T-helper 2 cell treated with Interferon-gamma antibody and Interleukin-4, amounts not matched to agents 5 μg/mL and 100 μg/mL, for 36 hours (primary cell): Measurements from ENCODE around the gene ANTKMT.
A peak's percentile ranks its signal among the peaks of the same experiment; 100 is the strongest.

ENCODE experiments used
- DNase-seq: peaks from one replicate; pipeline ENCODE4 v3.0.0; 2021; ENCODE audit warnings: low spot score
- H3K27ac Mint-ChIP-seq: one replicate; pipeline ENCODE4 v1.8.0; 2021; ENCODE audit warnings: mild to moderate bottlenecking, mixed read lengths
- H3K27me3 Mint-ChIP-seq: one replicate; pipeline ENCODE4 v1.8.0; 2021; ENCODE audit warnings: low read depth, mixed read lengths
- H3K36me3 Mint-ChIP-seq: one replicate; pipeline ENCODE4 v1.8.0; 2021; ENCODE audit warnings: low read depth, mixed read lengths
- H3K4me1 Mint-ChIP-seq: one replicate; pipeline ENCODE4 v1.8.0; 2021; ENCODE audit warnings: low read depth, mixed read lengths
- H3K4me3 Mint-ChIP-seq: one replicate; pipeline ENCODE4 v1.8.0; 2022; ENCODE audit warnings: mild to moderate bottlenecking, moderate library complexity, mixed read lengths
- H3K9me3 Mint-ChIP-seq: one replicate; pipeline ENCODE4 v1.8.0; 2021; ENCODE audit warnings: mixed read lengths

Gene ANTKMT, protein sequence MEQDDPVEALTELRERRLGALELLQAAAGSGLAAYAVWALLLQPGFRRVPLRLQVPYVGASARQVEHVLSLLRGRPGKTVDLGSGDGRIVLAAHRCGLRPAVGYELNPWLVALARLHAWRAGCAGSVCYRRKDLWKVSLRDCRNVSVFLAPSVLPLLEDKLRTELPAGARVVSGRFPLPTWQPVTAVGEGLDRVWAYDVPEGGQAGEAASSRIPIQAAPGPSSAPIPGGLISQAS

GRCh38 chr16:720990-721764 is at the start of gene ANTKMT:
Gene ANTKMT (plus strand): TSS chr16:721146. CDS start chr16:721275, 129 bp downstream.
- peak within 1 kb of the TSS; percentile 66 for H3K27ac Mint-ChIP-seq
- no peaks in the 10 kb centered on the region for H3K36me3 Mint-ChIP-seq
- DNase-seq, result peak; percentile 81
- no peaks in the 10 kb centered on the region for H3K9me3 Mint-ChIP-seq
- peak within 1 kb of the TSS; percentile 77 for H3K4me3 Mint-ChIP-seq
- peaks cover 3% of the 10 kb centered on the region for H3K27me3 Mint-ChIP-seq
- H3K4me1 Mint-ChIP-seq, result peaks cover 3% of the 10 kb centered on the region

DNA sequence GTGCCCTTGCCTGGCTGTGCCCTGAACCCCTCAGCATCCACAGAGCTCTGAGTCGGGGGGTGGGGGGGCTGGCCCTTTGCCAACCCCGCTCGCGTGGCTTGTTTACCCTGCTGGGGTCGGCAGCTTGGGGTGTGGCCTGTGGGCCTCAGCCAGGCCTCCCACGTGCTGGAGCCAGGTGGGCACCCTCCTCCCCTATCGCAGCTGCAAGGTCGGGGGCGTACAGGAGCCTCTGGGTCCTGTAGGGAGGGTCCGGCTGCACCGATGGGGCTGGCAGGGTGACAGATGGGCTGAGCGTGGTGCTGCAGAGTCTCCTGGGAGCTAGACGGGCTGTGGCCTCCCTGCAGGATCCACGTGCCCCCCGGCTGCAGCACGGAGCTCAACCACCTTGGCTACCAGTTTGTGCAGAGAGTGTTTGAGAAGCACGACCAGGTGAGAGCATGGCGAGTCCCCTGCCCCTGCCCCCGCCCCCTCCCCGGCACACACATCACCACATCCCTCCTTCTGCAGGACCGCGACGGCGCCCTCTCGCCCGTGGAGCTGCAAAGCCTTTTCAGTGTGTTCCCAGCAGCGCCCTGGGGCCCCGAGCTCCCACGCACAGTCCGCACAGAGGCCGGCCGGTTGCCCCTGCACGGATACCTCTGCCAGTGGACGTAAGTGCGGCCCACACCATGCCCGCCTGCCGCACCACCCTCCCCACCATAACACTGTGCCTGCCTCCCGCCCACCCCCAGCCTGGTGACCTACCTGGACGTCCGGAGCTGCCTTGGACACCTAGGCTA is 49.4 kb upstream of the ANTKMT start:
- Mint-ChIP-seq H3K4me3 (no peak overlapping the region), H3K4me1 (peaks cover 1% of the 10 kb centered on the region), H3K27ac (no peak overlapping the region)

DNA sequence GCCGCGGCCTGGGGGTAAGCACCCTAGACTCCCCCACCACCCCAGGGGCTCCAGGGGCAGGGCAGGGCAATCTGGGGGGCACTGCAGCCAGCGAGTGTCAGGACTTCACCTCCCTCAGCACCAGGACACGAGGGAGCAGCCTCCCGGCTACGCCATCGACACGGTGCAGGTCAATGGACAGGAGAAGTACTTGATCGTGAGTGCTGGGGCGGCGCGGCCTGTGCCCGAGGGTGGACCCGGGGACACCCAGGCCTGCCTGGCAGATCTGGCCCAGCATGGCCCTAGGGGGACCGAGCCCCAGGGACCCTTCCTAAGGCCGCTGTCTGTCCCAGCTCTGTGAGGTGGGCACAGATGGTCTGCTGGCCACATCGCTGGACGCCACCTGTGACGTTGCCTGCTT is 48.6 kb upstream of the ANTKMT start:
- no peak for DNase-seq
- Mint-ChIP-seq H3K27ac (no peak overlapping the region), H3K27me3 (peaks cover 4% of the 10 kb centered on the region), H3K9me3 (no peaks in the 10 kb centered on the region), H3K4me1 (peaks cover 1% of the 10 kb centered on the region), H3K36me3 (peaks cover 5% of the 10 kb centered on the region), H3K4me3 (no peak overlapping the region)

More for the DNA sequence above, 49.4 kb upstream of the ANTKMT start:
- Mint-ChIP-seq H3K36me3 (peaks cover 5% of the 10 kb centered on the region), H3K9me3 (no peaks in the 10 kb centered on the region), H3K27me3 (peaks cover 4% of the 10 kb centered on the region)
- no peak for DNase-seq

GRCh38 chr16:672851-673250 is 48.1 kb upstream of the ANTKMT start:
- peaks cover 5% of the 10 kb centered on the region for H3K36me3 Mint-ChIP-seq
- peaks cover 4% of the 10 kb centered on the region for H3K27me3 Mint-ChIP-seq
- DNase-seq, result no peak
- no peaks in the 10 kb centered on the region for H3K9me3 Mint-ChIP-seq
- H3K4me3 Mint-ChIP-seq, result no peak overlapping the region
- no peak overlapping the region for H3K27ac Mint-ChIP-seq
- no peaks in the 10 kb centered on the region for H3K4me1 Mint-ChIP-seq

GRCh38 chr16:673399-673991 is 47.5 kb upstream of the ANTKMT start:
- H3K9me3 Mint-ChIP-seq, result no peaks in the 10 kb centered on the region
- no peak overlapping the region for H3K4me3 Mint-ChIP-seq
- peaks cover 5% of the 10 kb centered on the region for H3K36me3 Mint-ChIP-seq
- H3K27me3 Mint-ChIP-seq, result peaks cover 4% of the 10 kb centered on the region
- DNase-seq, result no peak
- H3K4me1 Mint-ChIP-seq, result no peaks in the 10 kb centered on the region
- no peak overlapping the region for H3K27ac Mint-ChIP-seq

GRCh38 chr16:674214-674881 is 46.6 kb upstream of the ANTKMT start:
- Mint-ChIP-seq H3K36me3 (peaks cover 5% of the 10 kb centered on the region), H3K9me3 (no peaks in the 10 kb centered on the region), H3K4me1 (peaks cover 2% of the 10 kb centered on the region), H3K27me3 (peaks cover 4% of the 10 kb centered on the region), H3K4me3 (no peak overlapping the region), H3K27ac (no peak overlapping the region)
- DNase-seq, result no peak

- peaks cover 3% of the 10 kb centered on the region for H3K4me1 Mint-ChIP-seq
- peaks cover 4% of the 10 kb centered on the region for H3K27me3 Mint-ChIP-seq
- H3K4me3 Mint-ChIP-seq, result no peak within 1 kb of the TSS
- H3K9me3 Mint-ChIP-seq, result no peaks in the 10 kb centered on the region
- no peak within 1 kb of the TSS for H3K27ac Mint-ChIP-seq
- DNase-seq, result no peak
- peaks cover 3% of the 10 kb centered on the region for H3K36me3 Mint-ChIP-seq
Measured at GRCh38 chr16:674968-675883, 45.7 kb upstream of the ANTKMT start, which contains the start of gene RHBDL1. Gene RHBDL1 (plus strand): TSS chr16:675671. CDS start chr16:675791, 120 bp downstream.

DNA sequence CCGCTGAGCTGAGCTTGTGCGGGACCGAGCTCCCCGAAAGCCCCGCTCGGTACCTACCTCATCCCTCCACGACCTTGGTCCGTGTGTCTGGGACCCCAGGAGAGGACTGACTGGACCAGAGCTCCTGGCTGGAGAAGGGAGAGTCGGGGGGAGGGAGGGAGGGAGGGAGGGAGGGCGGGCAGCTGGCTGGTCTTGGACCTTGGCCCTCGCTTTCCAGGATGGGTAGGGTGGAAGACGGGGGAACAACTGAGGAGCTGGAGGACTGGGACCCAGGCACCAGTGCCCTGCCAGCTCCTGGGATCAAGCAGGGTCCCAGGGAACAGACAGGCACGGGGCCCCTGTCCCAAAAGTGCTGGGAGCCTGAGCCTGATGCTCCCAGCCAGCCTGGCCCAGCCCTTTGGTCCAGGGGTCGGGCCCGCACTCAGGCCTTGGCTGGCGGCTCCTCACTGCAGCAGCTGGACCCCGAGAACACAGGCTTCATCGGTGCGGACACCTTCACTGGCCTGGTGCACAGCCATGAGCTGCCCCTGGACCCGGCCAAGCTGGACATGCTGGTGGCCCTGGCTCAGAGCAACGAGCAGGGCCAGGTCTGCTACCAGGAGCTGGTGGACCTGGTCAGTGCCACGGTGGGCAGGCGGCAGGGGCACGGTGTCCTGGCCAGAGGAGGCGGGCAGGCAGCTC is 44.9 kb upstream of the ANTKMT start:
- H3K27ac Mint-ChIP-seq, result no peak overlapping the region
- no peaks in the 10 kb centered on the region for H3K9me3 Mint-ChIP-seq
- peaks cover 4% of the 10 kb centered on the region for H3K27me3 Mint-ChIP-seq
- H3K36me3 Mint-ChIP-seq, result peaks cover 5% of the 10 kb centered on the region
- DNase-seq, result no peak
- H3K4me3 Mint-ChIP-seq, result no peak overlapping the region
- H3K4me1 Mint-ChIP-seq, result peaks cover 4% of the 10 kb centered on the region

DNA sequence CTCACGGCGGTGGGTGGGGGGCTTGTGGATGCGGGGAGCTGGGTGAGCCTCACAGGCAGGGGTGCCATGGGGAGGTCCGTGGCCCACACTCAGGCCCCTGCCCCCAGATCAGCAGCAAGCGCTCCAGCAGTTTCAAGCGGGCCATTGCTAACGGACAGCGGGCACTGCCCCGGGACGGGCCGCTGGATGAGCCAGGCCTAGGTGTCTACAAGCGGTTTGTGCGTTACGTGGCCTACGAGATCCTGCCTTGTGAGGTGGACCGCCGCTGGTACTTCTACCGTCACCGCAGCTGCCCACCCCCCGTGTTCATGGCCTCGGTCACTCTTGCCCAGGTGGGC is 44.4 kb upstream of the ANTKMT start:
- peaks cover 4% of the 10 kb centered on the region for H3K4me1 Mint-ChIP-seq
- H3K36me3 Mint-ChIP-seq, result peaks cover 8% of the 10 kb centered on the region
- no peak for DNase-seq
- H3K9me3 Mint-ChIP-seq, result no peaks in the 10 kb centered on the region
- peaks cover 4% of the 10 kb centered on the region for H3K27me3 Mint-ChIP-seq
- H3K27ac Mint-ChIP-seq, result no peak overlapping the region
- no peak overlapping the region for H3K4me3 Mint-ChIP-seq

DNA sequence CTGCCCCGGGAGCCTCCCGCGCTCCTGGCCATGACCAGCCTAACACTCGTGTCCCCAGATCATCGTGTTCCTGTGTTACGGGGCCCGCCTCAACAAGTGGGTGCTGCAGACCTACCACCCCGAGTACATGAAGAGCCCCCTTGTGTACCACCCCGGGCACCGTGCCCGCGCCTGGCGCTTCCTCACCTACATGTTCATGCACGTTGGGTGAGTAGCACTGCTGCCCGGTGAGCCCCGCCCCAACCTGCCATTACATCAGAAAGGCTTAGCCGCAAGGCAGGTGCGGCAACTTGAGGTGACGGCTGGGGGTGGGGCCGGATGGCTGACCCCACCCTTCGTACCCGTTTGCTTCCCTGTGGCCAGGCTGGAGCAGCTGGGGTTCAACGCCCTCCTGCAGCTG is 44.0 kb upstream of the ANTKMT start:
- no peak overlapping the region for H3K4me3 Mint-ChIP-seq
- H3K27me3 Mint-ChIP-seq, result peaks cover 4% of the 10 kb centered on the region
- H3K4me1 Mint-ChIP-seq, result peaks cover 4% of the 10 kb centered on the region
- peaks cover 12% of the 10 kb centered on the region for H3K36me3 Mint-ChIP-seq
- no peaks in the 10 kb centered on the region for H3K9me3 Mint-ChIP-seq
- no peak for DNase-seq
- no peak overlapping the region for H3K27ac Mint-ChIP-seq

DNA sequence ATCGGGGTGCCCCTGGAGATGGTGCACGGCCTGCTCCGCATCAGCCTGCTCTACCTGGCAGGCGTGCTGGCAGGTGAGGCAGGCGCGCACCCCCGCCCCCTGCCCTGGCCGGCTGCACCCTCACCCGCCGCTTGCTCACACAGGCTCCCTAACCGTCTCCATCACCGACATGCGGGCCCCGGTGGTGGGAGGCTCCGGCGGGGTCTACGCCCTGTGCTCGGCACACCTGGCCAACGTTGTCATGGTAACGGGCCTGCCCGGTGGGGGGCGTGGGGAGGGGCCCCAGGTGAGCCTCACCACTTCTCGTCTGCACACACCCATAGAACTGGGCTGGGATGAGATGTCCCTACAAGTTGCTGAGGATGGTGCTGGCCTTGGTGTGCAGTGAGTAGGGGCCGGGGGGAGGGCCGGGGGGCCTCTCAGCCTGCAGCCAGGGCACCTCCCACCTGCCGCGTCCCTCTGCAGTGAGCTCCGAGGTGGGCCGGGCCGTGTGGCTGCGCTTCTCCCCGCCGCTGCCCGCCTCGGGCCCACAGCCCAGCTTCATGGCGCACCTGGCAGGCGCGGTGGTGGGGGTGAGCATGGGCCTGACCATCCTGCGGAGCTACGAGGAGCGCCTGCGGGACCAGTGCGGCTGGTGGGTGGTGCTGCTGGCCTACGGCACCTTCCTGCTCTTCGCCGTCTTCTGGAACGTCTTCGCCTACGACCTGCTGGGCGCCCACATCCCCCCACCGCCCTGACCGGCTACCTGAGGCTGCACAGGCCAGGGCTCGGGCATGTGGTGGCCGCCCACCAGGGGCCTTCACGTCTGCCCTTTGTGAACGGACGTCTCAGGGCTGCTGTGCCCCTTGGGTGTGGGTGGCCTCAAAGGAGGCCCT is 43.4 kb upstream of the ANTKMT start:
- Mint-ChIP-seq H3K9me3 (no peaks in the 10 kb centered on the region), H3K4me1 (peaks cover 8% of the 10 kb centered on the region), H3K4me3 (no peak overlapping the region), H3K36me3 (peaks cover 17% of the 10 kb centered on the region), H3K27ac (no peak overlapping the region), H3K27me3 (peaks cover 4% of the 10 kb centered on the region)
- no peak for DNase-seq
